ENCODE results near the gene NAGK.
"Not testable (repeated sequence)": the region's sequence is repeated elsewhere in the genome, so short reads cannot be mapped to it uniquely, and the experiment has no call there.

The NAGK gene

GRCh38 chr2:71070294-71071093, 2.0 kb downstream of the NAGK start:
- no peak for DNase-seq

DNA sequence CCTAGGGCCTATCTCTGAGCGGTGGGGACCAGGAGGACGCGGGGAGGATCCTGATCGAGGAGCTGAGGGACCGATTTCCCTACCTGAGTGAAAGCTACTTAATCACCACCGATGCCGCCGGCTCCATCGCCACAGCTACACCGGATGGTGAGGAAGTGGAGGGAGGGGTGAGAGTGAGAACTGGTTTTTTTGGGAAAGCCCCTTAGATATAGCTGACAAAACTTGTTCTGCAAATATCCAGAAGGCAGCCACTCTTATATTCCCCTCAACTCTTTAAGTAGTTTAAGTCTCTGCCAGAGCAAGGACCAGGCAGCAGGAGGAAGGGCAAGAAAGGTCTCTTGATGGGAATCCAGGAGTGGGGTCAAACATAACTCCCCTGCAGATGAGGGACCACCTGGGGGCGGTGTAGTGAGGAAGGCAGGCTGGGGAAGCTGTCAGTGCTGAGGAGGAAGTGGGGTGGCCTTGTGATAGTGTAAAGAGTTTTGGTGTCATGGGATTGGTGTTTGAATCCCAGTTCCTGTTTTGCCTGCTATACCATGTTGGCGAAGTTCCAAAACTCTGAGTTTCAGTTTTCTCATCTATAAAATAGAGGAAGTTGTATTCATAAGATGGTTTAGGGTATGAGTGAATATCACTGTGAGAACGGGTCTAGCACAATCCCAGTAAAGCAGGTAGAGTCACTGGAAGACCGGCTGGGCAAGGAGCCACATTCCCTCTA, 3.4 kb downstream of the NAGK start:
- DNase-seq = peak; percentile 70

DNA sequence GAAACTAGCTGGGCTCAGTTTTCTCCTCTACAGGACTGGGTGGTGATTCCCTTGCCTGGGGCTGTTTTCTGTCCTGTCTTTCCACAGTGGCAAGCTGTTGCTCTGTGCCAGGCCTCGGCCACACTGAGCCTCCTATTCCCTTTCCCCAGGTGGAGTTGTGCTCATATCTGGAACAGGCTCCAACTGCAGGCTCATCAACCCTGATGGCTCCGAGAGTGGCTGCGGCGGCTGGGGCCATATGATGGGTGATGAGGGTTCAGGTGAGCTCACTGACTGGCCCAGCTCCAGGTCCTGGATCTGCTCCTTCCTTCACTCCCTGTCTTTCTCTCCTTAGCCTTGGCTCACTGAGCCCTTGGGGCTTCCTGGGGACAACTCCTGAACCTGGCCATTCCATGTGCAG, 4.0 kb downstream of the NAGK start:
- no peak for DNase-seq

DNA sequence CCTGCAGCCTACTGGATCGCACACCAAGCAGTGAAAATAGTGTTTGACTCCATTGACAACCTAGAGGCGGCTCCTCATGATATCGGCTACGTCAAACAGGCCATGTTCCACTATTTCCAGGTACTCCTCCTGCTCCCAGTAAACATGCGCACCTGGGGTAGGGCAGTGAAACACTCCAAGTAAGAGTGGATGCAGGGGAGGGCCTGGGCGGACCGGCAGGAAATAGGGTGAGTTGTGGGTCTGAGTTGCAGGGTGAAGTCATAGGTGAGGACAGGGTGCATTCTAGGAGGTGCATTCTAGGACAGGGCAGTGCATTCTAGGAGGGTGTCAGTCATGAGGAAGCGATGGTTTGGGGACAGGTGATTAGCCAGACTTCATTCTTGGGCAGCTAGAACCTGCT, 5.0 kb downstream of the NAGK start:
- DNase-seq = no peak

- no peak for DNase-seq
These were observed 6.5 kb downstream of the NAGK start for GRCh38 chr2:71074893-71075395.

DNA sequence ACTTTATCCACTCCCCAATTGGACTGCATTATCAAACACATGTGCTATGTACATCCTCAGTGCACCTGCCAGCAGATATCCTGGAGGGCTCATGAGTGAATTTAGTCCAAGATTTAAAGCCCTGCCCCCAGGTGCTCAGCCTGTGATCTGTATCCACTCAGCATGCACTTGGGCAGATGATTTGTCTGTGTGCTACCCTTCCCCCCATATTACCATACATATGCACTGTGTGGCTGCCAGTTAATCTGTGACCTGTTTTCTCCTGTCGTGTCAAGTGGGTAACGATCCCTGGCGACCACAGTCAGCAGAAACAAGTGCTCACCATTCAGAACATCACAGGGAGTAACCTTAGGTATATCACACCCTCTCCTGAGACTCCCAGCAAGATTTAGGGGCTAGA, 10.2 kb downstream of the NAGK start:
- no peak for DNase-seq

DNA sequence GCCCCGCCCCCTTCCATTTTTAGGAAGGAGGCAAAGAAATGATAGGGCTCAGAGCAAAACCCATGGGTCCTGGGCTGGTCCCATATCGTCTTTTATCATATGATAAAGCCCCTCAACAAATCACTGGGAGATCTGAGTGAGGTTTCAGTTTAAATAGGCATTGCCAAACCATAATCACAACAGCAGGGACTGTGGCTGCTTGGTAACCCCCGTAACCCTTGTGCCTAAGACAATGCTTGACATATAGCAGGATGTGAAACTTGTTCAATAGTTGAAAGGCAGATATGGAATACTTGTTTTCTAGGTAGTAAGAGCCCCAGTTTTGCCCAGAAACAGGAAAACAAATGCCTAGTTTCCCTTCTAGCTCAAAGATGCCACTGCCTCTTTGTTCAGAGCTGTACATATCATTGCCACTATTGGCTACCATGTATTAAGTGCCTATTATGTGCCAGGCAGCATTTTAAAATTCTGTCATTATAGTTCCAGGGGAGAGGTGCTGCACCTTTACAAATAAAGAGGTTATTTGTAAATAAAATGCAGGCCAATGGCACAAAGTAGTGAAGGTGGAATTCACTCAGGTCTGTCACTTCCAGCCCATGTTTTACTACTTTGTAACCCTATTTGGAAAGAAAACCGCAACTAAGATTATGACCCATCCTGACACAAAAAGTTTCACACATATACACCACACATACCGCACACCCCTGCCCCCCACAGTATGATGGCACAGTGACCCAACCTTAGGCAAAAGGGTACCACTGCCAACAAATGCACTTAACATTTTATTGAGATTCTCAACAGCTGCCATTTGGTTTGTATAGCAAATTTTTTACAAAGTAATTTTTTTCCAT, 14.2 kb downstream of the NAGK start:
- peak; percentile 88 for DNase-seq

GRCh38 chr2:71083297-71083696, 14.8 kb downstream of the NAGK start:
- not testable (repeated sequence) for DNase-seq

DNA sequence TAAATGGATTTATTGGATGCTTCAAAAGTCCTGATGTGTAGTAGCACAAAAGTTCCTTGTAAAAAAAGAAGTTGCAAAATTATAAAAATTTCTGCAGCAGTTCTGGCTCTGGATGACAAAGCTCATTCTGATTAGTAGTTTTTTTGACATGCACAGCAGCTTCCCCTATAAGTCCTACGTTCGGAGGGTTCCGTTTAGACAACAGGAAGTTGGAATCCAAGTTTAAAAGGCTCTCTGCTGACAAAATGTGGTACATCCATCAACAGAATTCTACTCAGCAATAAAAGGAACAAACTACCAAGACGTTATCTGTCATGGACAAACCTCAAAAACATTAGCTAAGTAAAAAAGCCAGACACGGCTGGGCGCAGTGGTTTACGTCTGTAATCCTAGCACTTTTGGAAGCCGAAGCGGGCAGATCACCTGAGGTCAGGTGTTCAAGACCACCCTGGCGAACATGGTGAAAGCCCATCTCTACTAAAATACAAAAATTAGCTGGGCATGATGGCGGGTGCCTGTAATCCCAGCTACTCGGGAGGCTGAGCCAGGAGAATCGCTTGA, 15.4 kb downstream of the NAGK start:
- DNase-seq = not testable (repeated sequence)

- not testable (repeated sequence) for DNase-seq
These were observed 17.0 kb downstream of the NAGK start for GRCh38 chr2:71085325-71086003.

DNA sequence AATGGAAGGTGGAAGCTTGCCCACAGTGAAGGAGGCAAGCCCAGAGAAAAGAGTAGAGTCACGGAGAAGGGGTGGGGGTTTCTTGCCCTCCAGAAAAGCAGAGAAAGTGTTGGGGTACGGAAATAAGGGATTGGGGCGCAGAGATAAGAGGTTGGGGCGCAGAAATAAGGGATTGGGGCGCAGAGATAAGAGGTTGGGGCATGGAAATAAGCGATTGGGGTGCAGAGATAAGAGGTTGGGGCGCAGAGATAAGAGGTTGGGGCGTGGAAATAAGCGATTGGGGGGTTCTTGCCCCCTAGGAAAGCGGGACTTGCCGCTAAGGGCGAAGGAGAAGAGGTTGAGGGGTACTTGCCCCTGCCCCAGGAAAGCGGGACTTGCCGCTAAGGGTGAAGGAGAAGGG, 21.0 kb downstream of the NAGK start:
- not testable (repeated sequence) for DNase-seq

- DNase-seq = not testable (repeated sequence)
These were observed 23.4 kb downstream of the NAGK start for GRCh38 chr2:71091808-71092207.

DNA sequence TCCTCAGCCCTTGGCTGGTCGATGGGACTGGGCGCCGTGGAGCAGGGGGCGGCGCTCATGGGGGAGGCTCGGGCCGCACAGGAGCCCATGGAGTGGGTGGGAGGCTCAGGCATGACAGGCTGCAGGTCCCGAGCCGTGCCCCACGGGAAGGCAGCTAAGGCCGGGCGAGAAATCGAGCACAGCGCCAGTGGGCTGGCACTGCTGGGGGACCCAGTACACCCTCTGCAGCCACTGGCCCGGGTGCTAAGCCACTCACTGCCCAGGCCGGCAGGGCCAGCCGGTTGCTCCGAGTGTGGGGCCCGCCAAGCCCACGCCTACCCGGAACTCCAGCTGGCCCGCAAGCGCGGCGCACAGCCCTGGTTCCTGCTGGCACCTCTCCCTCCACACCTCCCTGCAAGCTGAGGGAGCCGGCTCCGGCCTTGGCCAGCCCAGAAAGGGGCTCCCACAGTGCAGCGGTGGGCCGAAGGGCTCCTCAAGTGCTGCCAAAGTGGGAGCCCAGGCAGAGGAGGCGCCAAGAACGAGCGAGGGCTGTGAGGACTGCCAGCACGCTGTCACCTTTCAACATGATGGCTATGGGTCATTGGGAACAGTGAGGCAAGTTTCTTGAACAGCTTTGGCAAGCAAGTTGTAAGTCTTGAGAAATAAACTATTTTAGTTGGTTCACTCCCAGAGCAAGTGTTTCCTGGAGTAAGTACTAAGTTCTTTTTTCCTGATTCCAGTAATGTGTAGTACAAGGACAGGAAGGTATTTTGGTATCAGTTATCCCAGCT, 24.2 kb downstream of the NAGK start:
- not testable (repeated sequence) for DNase-seq

- peak; percentile 60 for DNase-seq
These were observed 31.9 kb downstream of the NAGK start for GRCh38 chr2:71100195-71100964.

- DNase-seq = no peak
These were observed 33.2 kb downstream of the NAGK start for GRCh38 chr2:71101656-71102055.

DNA sequence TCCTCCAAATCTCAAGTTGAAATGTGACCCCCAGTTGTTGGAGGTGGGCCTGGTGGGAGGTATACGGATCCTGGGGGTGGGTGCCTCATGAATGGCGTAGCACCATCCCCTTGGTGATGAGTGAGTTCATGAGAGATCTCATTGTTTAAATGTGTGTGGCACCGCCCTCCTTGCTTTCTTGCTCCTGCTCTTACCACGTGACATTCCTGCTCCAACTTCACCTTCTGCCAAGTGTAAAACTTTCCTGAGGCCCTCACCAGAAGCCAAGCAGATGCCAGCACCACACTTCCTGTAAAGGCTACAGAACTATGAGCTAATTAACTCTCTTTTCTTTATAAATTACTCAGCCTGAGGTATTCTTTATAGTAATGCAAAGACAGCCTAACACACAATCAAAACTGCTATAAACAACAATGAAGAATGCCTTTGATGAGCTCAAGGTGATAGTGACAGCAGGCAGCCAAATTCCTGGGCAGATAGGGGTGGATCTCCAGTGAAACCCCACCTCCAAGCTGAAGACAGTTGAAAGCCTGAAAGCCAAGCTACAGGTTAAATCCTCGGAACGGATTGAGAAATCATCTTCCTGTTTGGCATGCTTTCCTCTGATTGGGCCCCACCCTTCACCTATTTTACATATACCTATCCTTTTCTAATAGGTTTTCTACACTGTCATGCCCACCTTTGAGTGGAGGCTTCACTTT, 34.7 kb downstream of the NAGK start:
- DNase-seq = no peak

DNA sequence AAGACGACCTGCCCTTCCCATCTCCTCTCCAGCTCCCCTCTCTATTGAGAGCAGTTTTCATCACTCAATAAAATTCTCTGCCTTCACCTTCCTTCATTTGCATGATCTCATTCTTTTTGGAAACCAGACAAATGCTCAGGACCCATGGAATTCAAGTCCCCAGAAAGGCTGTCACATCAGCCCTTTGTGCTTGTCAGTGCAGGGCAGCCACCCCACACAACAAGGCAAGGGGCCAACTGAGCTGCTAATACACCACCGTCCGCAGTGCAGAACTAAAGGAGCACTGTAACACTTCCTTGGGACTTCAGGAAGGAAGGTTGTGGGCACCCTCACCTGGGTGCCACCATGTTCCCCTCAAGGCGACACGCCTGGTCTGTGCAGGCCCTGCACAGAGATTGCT, 35.4 kb downstream of the NAGK start:
- DNase-seq = no peak

GRCh38 chr2:71106463-71106862, 38.0 kb downstream of the NAGK start:
- not testable (repeated sequence) for DNase-seq

- no peak for DNase-seq
These were observed 39.6 kb downstream of the NAGK start for GRCh38 chr2:71108091-71108490.

- no peak for DNase-seq
These were observed 45.4 kb downstream of the NAGK start for GRCh38 chr2:71113843-71114242.
